GM18907 (cell line): Measurements from ENCODE around the gene MT1M.

Source experiments
- ATAC-seq: cut with Tn5 transposase; IDR thresholded peaks from one replicate; pipeline ENCODE4 v1.9.1; 2021; ENCODE audit warnings: mild to moderate bottlenecking, moderate library complexity; ENCODE audit not compliant: unreplicated experiment

MT1M gene

DNA sequence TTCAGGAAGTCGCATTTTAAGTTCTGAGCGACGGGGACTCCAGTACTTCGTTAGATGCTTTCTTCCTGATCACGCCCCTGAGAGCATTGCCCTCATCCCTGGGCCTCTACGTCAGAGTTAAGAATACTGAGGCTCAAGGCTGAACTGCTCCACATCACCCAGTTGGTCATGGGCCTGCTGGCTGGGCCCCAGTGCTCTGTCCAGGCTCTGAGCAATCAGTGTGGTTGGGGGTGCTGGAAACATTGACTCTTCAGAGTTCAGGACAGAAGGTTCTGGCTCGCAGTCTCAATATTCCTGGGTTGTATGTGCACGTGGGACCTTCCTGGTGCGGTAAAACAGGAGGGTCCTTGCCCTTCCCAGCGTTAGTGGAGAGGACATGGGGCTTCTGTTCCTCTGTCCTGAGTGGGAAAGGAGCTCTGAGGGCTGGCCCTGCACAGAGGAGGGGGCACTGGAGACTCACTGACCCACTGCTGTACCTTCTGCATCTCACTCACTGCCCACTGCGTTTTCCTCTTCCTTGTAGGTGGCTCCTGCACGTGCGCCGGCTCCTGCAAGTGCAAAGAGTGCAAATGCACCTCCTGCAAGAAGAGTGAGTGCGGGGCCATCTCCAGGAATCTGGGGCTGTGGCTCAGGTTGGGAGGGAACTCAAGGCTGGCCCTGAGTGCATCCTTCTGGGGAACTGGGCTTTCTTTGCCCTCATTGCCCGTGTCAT, 6.4 kb upstream of the MT1M start:
- no peak for ATAC-seq

DNA sequence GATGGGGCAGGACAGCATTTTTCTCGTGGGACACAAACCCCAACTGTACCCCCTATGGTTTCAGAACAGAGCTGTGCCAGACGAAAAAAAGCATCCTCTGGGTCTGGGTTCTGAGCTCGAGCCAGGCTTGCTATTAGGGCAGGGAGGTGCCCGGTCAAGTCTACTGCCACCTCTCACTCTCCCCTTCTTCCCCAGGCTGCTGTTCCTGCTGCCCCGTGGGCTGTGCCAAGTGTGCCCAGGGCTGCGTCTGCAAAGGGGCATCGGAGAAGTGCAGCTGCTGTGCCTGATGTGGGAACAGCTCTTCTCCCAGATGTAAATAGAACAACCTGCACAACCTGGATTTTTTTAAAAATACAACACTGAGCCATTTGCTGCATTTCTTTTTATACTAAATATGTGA, 5.8 kb upstream of the MT1M start:
- ATAC-seq = no peak

- no peak for ATAC-seq
Measured at GRCh38 chr16:56628486-56629350, 3.7 kb upstream of the MT1M start.

GRCh38 chr16:56629531-56629930, 2.9 kb upstream of the MT1M start:
- ATAC-seq = peak; percentile 5

GRCh38 chr16:56630134-56630533, 2.3 kb upstream of the MT1M start:
- ATAC-seq = peak; percentile 82

DNA sequence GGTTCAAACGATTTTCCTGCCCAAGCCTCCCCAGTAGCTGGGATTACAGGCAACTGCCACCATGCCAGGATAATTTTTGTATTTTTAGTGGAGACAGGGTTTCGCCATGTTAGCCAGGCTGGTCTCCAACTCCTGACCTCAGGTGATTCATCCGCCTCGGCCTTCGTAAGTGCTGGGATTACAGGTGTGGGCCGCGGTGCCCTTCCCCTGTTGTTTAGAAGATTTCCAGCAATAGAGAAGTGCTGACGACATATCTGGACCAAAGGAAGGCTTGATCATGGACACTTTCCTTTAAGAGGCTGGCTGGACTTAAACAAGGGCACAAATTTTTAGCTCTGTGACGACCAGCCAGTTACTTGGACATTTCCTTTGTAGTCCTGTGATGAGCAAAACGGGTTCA, 1.3 kb upstream of the MT1M start:
- no peak for ATAC-seq

DNA sequence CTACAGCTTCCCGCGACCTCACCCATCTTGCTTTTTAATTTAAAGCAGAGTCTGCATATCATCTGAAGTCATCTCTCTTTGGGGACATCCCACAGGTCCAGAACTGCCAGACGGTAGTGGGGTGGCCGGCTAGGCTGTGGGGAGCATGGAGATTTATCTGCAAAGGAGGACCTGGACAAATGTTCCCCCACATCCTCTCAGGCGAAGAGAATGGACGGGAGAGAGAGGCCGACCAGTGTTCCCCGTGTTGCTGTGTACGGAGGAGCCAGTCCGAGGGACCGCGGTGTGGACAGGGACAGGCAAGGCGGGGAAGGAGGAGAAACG, 665 bp upstream of the MT1M start:
- ATAC-seq = no peak

DNA sequence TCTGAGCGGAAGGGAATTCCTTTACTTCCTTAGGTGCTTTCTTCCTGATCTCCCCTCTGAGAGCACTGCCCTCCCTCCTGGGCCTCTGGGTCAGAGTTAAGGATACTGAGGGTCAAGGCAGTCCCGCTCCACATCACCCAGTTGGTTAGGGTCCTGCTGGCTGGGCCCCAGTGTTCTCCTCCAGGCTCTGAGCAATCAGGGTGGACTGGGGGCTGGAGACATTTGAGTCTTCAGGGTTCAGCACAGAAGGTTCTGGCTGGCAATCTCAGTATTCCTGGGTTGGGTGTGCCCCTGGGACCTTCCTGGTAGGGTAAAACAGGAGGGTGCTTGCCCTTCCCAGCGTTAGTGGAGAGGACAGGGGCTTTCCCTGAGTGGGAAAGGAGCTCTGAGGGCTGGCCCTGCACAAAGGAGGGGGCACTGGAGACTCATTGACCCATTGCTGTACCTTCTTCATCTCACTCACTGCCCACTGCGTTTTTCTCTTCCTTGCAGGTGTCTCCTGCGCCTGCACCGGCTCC, 448 bp downstream of the MT1M start:
- ATAC-seq = no peak

DNA sequence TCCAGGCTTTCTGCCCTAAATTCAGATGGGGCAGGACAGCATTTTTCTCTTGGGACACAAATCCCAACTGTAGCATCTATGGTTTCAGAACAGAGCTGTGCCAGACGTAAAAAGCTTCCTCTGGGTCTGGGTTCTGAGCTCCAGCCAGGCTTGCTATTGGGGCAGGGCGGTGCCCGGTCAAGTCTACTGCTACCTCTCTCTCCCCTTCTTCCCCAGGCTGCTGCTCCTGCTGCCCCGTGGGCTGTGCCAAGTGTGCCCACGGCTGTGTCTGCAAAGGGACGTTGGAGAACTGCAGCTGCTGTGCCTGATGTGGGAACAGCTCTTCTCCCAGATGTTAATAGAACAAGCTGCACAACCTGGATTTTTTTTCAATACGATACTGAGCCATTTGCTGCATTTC, 1.1 kb downstream of the MT1M start:
- no peak for ATAC-seq

GRCh38 chr16:56634715-56635440, 2.4 kb downstream of the MT1M start:
- no peak for ATAC-seq

- no peak for ATAC-seq
Measured at GRCh38 chr16:56635441-56635967, 3.0 kb downstream of the MT1M start.

DNA sequence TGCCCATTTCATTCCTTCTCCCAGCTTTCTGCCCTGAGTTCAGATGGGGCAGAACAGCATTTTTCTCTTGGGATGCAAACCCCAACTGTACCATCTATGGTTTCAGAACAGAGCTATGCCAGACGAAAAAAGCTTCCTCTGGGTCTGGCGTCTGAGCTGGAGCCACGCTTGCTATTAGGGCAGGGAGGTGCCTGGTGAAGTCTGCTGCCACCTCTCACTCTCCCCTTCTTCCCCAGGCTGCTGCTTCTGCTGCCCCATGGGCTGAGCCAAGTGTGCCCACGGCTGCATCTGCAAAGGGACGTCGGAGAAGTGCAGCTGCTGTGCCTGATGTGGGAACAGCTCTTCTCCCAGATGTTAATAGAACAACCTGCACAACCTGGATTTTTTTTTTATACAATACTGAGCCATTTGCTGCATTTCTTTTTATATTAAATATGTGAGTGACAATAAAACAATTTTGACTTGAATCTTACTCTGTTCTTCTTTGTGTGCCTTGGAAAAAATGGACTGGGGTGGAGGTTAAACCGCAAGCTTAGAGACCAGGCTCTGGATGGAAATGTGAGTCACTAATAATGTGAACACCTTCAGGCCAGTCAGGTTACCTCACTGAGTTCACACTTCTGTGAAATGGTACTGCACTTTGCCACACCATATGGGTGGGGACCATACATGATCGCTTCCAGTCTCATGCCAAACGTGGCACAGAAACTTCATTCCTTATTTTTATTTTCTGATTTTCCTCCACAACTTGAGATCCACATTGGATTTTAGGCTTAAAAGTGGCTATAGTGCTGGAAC, 4.4 kb downstream of the MT1M start:
- ATAC-seq = no peak

DNA sequence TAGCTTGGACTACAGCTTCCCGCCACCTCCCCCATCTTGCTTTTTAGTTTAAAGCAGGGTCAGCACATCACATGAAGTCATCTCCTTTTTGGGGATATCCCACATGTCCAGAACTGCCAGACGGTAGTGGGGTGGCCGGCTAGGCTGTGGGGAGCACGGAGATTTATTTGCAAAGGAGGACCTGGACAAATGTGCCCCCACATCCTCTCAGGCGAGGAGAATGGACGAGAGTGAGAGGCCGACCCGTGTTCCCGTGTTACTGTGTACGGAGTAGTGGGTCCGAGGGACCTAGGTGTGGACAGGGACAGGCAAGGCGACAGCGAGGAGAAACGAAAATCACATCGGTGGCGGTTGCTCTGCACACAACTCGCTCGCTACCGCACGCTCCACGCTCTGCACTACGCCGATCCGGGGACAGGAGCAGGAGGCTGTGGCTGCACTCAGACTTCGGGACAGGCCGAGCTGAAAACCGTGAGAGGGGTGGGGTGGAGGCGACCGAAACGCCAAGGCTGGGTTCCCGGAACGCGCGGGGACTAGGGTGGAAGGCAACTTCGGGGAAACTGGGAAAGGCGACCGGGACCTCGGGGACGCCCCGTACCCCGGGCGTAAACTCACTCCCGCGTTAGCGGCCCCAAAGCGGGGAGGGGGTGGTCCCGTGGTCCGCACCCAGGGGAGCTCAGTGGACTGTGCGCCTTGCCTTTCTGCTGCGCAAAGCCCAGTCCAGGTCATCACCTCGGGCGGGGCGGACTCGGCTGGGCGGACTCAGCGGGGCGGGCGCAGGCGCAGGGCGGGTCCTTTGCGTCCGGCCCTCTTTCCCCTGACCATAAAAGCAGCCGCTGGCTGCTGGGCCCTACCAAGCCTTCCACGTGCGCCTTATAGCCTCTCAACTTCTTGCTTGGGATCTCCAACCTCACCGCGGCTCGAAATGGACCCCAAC, 5.6 kb downstream of the MT1M start, which contains the start of gene MT1A:
Gene MT1A, plus strand, starts transcription at position 853 of the 937 bp plus-strand sequence. Its CDS starts 73 bp downstream, at position 926.
- ATAC-seq = no peak

GRCh38 chr16:56639045-56639444, 6.6 kb downstream of the MT1M start:
- no peak for ATAC-seq

DNA sequence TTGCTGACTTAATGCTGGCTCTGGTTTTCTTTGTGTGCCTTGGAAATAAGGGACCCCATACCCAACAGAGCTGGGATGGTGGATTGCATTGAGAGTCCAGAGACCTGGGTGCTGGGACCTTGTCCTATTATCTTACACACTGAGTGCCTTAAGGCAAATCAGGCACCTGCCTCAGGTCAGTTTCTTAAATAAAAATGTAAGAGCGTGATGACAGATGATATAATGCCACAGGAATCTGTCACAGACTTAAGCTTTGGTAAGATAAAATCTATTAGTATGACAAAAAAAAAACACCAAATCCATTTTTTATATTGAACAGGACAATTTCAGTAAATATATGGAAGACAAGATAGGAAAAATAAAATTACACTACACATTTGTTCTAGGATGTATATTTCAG, 7.6 kb downstream of the MT1M start:
- no peak for ATAC-seq

DNA sequence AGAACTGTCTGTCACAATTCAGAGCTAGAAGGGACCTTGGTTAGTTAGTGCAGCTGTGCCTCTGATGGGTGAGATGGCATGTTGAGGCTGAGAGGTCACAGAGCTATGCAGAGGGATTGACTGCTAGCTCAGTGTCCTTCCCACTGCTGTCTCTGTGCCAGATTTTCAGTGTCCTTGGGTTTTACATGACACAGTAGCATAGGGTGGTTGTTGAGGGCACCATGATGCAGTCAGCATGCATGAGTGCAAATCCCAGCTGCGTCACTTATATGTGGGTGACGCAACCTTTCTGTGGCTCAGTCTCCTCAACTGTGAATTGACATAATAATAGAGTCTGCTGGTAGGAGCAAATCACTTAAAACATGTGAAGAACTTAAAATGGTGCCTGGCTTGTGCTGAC, 8.7 kb downstream of the MT1M start:
- ATAC-seq = no peak

GRCh38 chr16:56643080-56643778, 10.8 kb downstream of the MT1M start:
- peak; percentile 77 for ATAC-seq

DNA sequence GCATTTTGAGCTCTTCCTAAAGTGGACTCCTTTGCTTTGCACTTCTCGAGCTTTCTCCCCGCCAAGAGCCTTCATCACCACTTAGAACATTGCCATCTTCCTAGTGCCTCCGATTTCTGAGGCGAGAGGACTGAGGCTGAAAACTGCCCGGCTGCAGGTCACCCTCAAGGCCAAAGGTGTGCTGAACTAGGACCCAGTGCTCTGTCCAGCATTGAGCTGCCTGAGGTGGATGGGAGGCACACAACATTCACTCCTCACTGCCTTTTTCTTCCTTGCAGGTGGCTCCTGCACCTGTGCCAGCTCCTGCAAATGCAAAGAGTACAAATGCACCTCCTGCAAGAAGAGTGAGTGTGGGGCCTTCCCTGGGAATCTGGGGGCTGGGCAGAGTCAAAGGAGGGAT, 11.4 kb downstream of the MT1M start:
- ATAC-seq = no peak

DNA sequence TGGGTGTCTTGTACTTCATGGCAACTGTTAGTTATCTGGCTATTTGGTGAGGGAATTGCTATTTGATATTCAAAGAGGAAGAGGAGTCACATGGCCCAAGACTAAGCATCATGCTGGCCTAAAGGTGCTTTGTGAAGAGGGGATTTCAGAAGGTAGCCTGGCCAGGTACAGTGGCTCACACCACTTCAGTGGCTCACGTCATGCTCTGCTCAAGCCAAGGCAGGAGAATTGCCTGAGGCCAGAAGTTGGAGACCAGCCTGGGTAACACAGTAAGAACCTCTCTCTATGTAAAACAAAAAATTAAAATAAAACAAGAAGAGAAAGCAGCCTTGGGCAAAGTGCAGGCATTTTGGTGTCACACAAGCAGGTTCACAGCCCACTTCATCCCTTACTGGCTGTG, 12.9 kb downstream of the MT1M start:
- ATAC-seq = no peak
